Uterus (tissue), 4 donors: Measurements from ENCODE around the gene INSC. TPM values are rescaled to one million over a fixed set of nuclear protein-coding genes. Genes with fewer than 3 reads are reported as not detected.

ENCODE experiments used
- DNase-seq, 2 donors: peaks; one replicate each; pipeline ENCODE4 v3.0.0-alpha.2; 2019 to 2020
- H3K27ac ChIP-seq, 2 donors: fragments of 200-600 bp; sonication (generic); 1 replicate in 1 of 2; 2 replicates in 1 of 2; pipeline ENCODE4 v1.5.1; 2016 to 2018
- H3K27me3 ChIP-seq, 2 donors: fragments of 200-600 bp; sonication (generic); one replicate each; pipeline ENCODE4 v1.5.1; 2018 to 2019; ENCODE audit warnings: control low read depth in 1 of 2
- H3K36me3 ChIP-seq, 2 donors: fragments of 200-600 bp; sonication (generic); one replicate each; pipeline ENCODE4 v1.5.1; 2019; ENCODE audit warnings: control low read depth in 1 of 2
- H3K4me1 ChIP-seq, 2 donors: fragments of 200-600 bp; sonication (generic); one replicate each; pipeline ENCODE4 v1.5.1; 2018 to 2019; ENCODE audit warnings: control low read depth in 1 of 2
- H3K4me3 ChIP-seq, 2 donors: fragments of 200-600 bp; sonication (generic); 1 replicate in 1 of 2; 2 replicates in 1 of 2; pipeline ENCODE4 v1.5.1; 2018 to 2019; ENCODE audit warnings: mild to moderate bottlenecking in 1 of 2
- H3K9me3 ChIP-seq, 2 donors: fragments of 200-600 bp; sonication (generic); one replicate each; pipeline ENCODE4 v1.5.1; 2019; ENCODE audit warnings: control low read depth in 1 of 2
- POLR2A ChIP-seq, 2 donors: fragments of 450-650 bp; IDR thresholded peaks; one replicate each; pipeline ENCODE4 v1.6.1; 2016; ENCODE audit warnings: antibody characterized with exemption in 2 of 2, mild to moderate bottlenecking in 1 of 2, moderate library complexity in 1 of 2
- intact Hi-C: fragments of 100-400 bp; cut with DNase I; formaldehyde crosslinking; loops from one replicate; pipeline ENCODE4 v1.15.1; 2023; ENCODE audit warnings: low total_unique reads
- total RNA-seq, 4 donors: library from RNA; depleted of rRNA in 3 of 4; stranded (reverse); fragments of >200 nt in 3 of 4; gene quantifications; one replicate each; pipeline versions ENCODE4 v1.1.0 to v1.2.4, GENCODE V29; 2014 to 2023
- TF ChIP-seq, protein P1 (sequence below), 4 experiments: fragments of 200-600 bp in 2 of 4; fragments of 450-650 bp in 2 of 4; sonication (generic) in 2 of 4; IDR thresholded peaks; one replicate each; pipeline ENCODE4 v1.5.1; 2016 to 2019; ENCODE audit warnings: antibody characterized with exemption in 4 of 4, mild to moderate bottlenecking in 2 of 4, moderate library complexity in 1 of 4
- donor health status: DM: yes; HTN: yes; CAD: no.

The INSC gene
- total RNA-seq, 4 donors from 2014 or later = 0.24 to 2.6 TPM; not detected in 2

DNA sequence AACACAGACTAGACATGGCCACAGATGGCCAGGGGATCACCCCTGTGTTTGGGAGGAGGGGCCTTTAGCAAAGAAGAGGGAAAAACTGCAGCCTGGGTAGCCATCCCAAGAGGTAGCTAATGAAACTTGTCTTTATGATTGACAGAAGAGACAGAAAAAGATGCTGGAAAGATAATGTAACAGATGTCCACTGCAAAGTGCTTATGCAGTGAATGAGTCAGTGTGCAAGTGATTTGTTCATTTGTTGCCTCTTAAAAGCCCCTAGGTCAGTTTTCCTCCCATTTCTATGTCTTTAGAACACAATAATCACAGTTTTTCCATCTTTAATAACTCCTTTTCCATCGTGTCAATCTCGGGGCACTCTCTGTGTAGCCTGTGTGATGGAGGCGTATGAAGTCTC, 57.2 kb downstream of the INSC start:
- Histone ChIP-seq H3K4me1 (no peaks in the 10 kb centered on the region), H3K36me3 (no peaks in the 10 kb centered on the region), H3K4me3 (no peak overlapping the region), H3K27me3 (no peaks in the 10 kb centered on the region), H3K9me3 (no peaks in the 10 kb centered on the region), H3K27ac (no peak overlapping the region)
- DNase-seq = no peak
- TF ChIP-seq POLR2A (IDR thresholded peaks at IDR 0.05) = no peak
- TF ChIP-seq, protein P1, sequence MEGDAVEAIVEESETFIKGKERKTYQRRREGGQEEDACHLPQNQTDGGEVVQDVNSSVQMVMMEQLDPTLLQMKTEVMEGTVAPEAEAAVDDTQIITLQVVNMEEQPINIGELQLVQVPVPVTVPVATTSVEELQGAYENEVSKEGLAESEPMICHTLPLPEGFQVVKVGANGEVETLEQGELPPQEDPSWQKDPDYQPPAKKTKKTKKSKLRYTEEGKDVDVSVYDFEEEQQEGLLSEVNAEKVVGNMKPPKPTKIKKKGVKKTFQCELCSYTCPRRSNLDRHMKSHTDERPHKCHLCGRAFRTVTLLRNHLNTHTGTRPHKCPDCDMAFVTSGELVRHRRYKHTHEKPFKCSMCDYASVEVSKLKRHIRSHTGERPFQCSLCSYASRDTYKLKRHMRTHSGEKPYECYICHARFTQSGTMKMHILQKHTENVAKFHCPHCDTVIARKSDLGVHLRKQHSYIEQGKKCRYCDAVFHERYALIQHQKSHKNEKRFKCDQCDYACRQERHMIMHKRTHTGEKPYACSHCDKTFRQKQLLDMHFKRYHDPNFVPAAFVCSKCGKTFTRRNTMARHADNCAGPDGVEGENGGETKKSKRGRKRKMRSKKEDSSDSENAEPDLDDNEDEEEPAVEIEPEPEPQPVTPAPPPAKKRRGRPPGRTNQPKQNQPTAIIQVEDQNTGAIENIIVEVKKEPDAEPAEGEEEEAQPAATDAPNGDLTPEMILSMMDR (IDR thresholded peaks at IDR 0.05) = no peak
- intact Hi-C loops = no loop called here

DNA sequence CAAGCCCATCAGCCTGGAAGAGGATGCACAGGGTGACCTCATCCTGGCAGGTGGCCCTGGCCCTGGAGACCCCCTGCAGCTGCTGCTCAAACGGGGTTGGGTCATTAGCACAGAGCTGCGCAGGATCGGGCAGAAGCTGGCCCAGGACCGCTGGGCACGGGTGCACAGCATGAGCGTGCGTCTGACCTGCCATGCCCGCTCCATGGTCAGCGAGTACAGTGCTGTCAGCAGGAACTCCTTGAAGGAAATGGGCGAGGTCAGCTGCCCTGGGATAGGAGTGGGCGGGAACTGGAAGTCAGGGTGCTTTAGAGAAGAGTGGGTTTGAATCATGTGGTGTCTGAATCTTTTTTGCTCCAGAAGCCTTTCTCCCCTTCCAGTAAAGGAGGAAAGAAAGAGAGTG, 61.1 kb downstream of the INSC start:
- Histone ChIP-seq H3K4me3 (no peak overlapping the region), H3K4me1 (no peaks in the 10 kb centered on the region), H3K9me3 (no peaks in the 10 kb centered on the region), H3K36me3 (no peaks in the 10 kb centered on the region), H3K27me3 (no peaks in the 10 kb centered on the region), H3K27ac (no peak overlapping the region)
- intact Hi-C loops = no loop called here
- DNase-seq = no peak
- TF ChIP-seq, protein P1 (IDR thresholded peaks at IDR 0.05) = no peak
- no peak for TF ChIP-seq POLR2A (IDR thresholded peaks at IDR 0.05)

DNA sequence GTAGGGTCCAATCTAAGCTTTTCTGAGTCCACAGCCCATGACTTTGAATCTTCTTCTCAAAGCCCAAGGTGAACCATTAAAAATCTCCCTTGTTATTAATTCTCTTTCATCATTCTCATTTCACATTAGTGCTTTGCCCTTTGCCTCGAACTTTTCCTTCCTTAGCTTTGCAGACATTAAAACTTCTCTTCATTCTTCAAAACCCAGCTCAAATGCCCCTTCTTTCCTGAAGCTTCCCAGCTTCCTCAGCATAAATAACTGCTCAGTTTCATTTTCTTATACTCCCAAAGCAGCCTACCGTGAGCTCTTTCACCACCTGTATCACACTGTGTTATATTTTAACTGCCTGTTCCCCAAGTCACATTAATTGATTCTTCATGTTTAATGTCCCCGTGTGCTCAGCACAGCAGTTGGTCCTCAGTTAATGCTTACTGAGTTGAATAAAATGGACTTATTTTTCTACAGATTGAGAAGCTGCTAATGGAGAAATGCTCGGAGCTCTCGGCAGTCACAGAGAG, 62.0 kb downstream of the INSC start:
- Histone ChIP-seq H3K36me3 (no peaks in the 10 kb centered on the region), H3K4me1 (no peaks in the 10 kb centered on the region), H3K9me3 (no peaks in the 10 kb centered on the region), H3K4me3 (no peak overlapping the region), H3K27ac (no peak overlapping the region), H3K27me3 (no peaks in the 10 kb centered on the region)
- TF ChIP-seq POLR2A (IDR thresholded peaks at IDR 0.05) = no peak
- TF ChIP-seq, protein P1 (IDR thresholded peaks at IDR 0.05) = no peak
- no peak for DNase-seq
- intact Hi-C loops = no loop called here

DNA sequence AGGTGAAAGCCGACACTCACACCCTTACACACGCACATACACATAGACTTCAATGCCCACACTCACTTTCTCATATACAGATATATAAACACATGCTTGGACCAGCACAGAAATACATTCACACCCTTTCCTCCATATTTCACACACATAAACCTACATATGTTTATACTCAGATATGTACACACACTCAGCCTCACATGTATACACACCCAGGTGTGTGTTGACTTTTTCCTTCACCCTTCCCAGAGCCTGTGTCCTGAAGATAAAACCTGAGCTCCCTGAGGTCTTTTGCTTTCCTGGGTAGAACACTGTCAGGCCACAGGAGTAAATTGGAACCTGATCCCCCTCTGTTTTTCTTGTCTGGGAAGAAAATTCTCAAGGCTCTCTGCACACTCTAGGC, 62.8 kb downstream of the INSC start:
- Histone ChIP-seq H3K9me3 (no peaks in the 10 kb centered on the region), H3K27ac (no peak overlapping the region), H3K4me3 (no peak overlapping the region), H3K36me3 (no peaks in the 10 kb centered on the region), H3K4me1 (no peaks in the 10 kb centered on the region), H3K27me3 (no peaks in the 10 kb centered on the region)
- DNase-seq = no peak
- intact Hi-C loops = no loop called here
- TF ChIP-seq, protein P1 (IDR thresholded peaks at IDR 0.05) = no peak

DNA sequence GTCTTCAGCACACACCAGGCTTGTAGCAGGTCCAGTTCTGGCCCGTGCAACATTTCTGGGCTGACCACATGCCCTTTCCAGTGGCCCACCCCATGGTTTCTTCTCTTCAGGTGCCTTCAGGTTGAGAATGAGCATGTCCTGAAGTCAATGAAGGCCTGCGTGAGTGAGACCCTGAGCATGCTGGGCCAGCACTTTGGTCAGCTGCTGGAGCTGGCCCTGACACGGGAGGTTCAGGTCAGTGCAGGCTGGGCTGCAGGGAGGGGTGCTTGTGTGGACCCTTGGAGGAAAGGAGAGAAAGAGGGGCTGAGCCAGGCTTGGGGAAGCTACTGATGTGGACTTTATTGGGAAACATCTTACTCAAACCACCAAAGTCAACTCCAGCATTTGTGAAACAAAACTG, 63.5 kb downstream of the INSC start:
- no peak for DNase-seq
- no peak overlapping the region for H3K4me3 ChIP-seq
- TF ChIP-seq, protein P1 (IDR thresholded peaks at IDR 0.05) = no peak
- TF ChIP-seq POLR2A (IDR thresholded peaks at IDR 0.05) = no peak
- H3K9me3 ChIP-seq = no peaks in the 10 kb centered on the region
- no peak overlapping the region for H3K27ac ChIP-seq
- H3K4me1 ChIP-seq = no peaks in the 10 kb centered on the region
- intact Hi-C loops = no loop called here
- no peaks in the 10 kb centered on the region for H3K36me3 ChIP-seq
- H3K27me3 ChIP-seq = no peaks in the 10 kb centered on the region
